GM12878 (cell line): ENCODE results near the gene GMCL1. TPM values are rescaled to one million over a fixed set of nuclear protein-coding genes. Genes with fewer than 3 reads are reported as not detected.

Experiments
- ATAC-seq: fragments of 200-7000 bp; cut with Tn5 transposase; 3 replicates; pipeline ENCODE4 v1.9.1; 2020; ENCODE audit warnings: mild to moderate bottlenecking, moderate library complexity
- BruUV-seq: library from RNA; stranded (reverse); fragments of 400-500 nt; replicated peaks from 2 replicates; lab custom pipeline; 2021; lab: Mats Ljungman, UMichigan
- CTCF ChIA-PET: fragments of 300-600 bp; sonication (Branson Sonifier 250); formaldehyde crosslinking; extraction: SDS; loops from one replicate; lab custom pipeline; 2021; ENCODE audit warnings: inconsistent platforms; lab: Yijun Ruan, JAX
- POLR2A ChIA-PET: fragments of 350-600 bp; formaldehyde crosslinking; extraction: SDS; loops from one replicate; lab custom pipeline; 2021; ENCODE audit warnings: inconsistent platforms; lab: Charles Lee
- RAD21 ChIA-PET: fragments of 300-600 bp; sonication (Branson Sonifier 250); formaldehyde crosslinking; loops from one replicate; lab custom pipeline; 2023; ENCODE audit warnings: antibody characterized with exemption; ENCODE audit not compliant: unreplicated experiment; lab: Charles Lee
- SMC1A ChIA-PET: fragments of 300-600 bp; sonication (Branson Sonifier 250); formaldehyde crosslinking; loops from one replicate; lab custom pipeline; 2023; ENCODE audit not compliant: unreplicated experiment, uncharacterized antibody; lab: Charles Lee
- DNase-seq: peaks from one replicate; pipeline ENCODE4 v3.0.0-alpha.2; 2011; ENCODE audit warnings: low read depth, low spot score
- FAIRE-seq: peaks from 3 replicates; lab custom pipeline; 2011; peaks lifted over from hg19 to GRCh38; lab: Jason Lieb, UNC
- H2AFZ ChIP-seq: 2 replicates; pipeline ENCODE4 v1.6.0; 2011; ENCODE audit warnings: low read depth, low read length, control low read depth; ENCODE audit not compliant: control insufficient read depth
- H3K27ac ChIP-seq: 2 replicates; pipeline ENCODE4 v1.5.1; 2011; ENCODE audit warnings: control low read depth; ENCODE audit not compliant: control insufficient read depth, insufficient read depth
- H3K27me3 ChIP-seq, 2 experiments: replicated peaks in 1 of 2; 2 replicates each; pipeline versions ENCODE4 v1.6.0 to v1.6.1; 2011; ENCODE audit warnings: low read length in 1 of 2; ENCODE audit not compliant: control insufficient read depth in 2 of 2, insufficient read depth in 2 of 2
- H3K36me3 ChIP-seq, 2 experiments: 2 replicates each; pipeline ENCODE4 v1.5.1; 2011; ENCODE audit warnings: low read length in 1 of 2; ENCODE audit not compliant: control insufficient read depth in 2 of 2, insufficient read depth in 2 of 2
- H3K4me1 ChIP-seq: 2 replicates; pipeline ENCODE4 v1.6.1; 2011; ENCODE audit warnings: mild to moderate bottlenecking, low read length, moderate library complexity, mixed read lengths; ENCODE audit not compliant: control insufficient read depth, insufficient read depth
- H3K4me2 ChIP-seq: 2 replicates; pipeline ENCODE4 v1.6.0; 2011; ENCODE audit warnings: control low read depth; ENCODE audit not compliant: control insufficient read depth, insufficient read depth
- H3K4me3 ChIP-seq: fragments of 200-600 bp; sonication (generic); 2 replicates; pipeline ENCODE4 v1.5.1; 2016
- H3K79me2 ChIP-seq: 2 replicates; pipeline ENCODE4 v1.6.0; 2011; ENCODE audit warnings: low read length; ENCODE audit not compliant: control insufficient read depth, insufficient read depth
- H3K9ac ChIP-seq: 2 replicates; pipeline ENCODE4 v1.8.0; 2011; ENCODE audit warnings: low read length, control low read depth, mixed read lengths; ENCODE audit not compliant: control insufficient read depth, insufficient read depth
- H3K9me3 ChIP-seq: replicated peaks from 3 replicates; pipeline ENCODE4 v1.5.1; 2011; ENCODE audit warnings: mild to moderate bottlenecking, low read length; ENCODE audit not compliant: control insufficient read depth, insufficient read depth
- H4K20me1 ChIP-seq: 2 replicates; pipeline ENCODE4 v1.6.0; 2011; ENCODE audit not compliant: control insufficient read depth, insufficient read depth
- BHLHE40 ChIP-seq, 2 experiments: fragments of 450-650 bp in 1 of 2; IDR thresholded peaks; 2 replicates each; pipeline ENCODE4 v1.6.1; 2011 to 2017; ENCODE audit warnings: low read depth in 2 of 2, borderline replicate concordance in 1 of 2, improper control_type of control experiment in 1 of 2, low read length in 1 of 2, mild to moderate bottlenecking in 1 of 2
- EED ChIP-seq: sonication (generic); IDR thresholded peaks from 2 replicates; pipeline ENCODE4 v1.6.1; 2016; ENCODE audit warnings: antibody characterized with exemption, low read depth
- FOXK2 ChIP-seq: fragments of 450-650 bp; IDR thresholded peaks from 2 replicates; pipeline ENCODE4 v1.6.1; 2017; ENCODE audit warnings: mild to moderate bottlenecking, moderate library complexity
- HDGF ChIP-seq: fragments of 450-650 bp; IDR thresholded peaks from 2 replicates; pipeline ENCODE4 v1.6.1; 2016; ENCODE audit warnings: antibody characterized with exemption
- IRF4 ChIP-seq: IDR thresholded peaks from 2 replicates; pipeline ENCODE4 v1.6.1; 2011; ENCODE audit warnings: low read depth, low read length
- MEF2A ChIP-seq: IDR thresholded peaks from 2 replicates; pipeline ENCODE4 v1.6.1; 2011; ENCODE audit warnings: low read depth, mild to moderate bottlenecking, low read length, moderate library complexity; ENCODE audit not compliant: insufficient read depth
- MYB ChIP-seq: fragments of 150-350 bp; IDR thresholded peaks from 2 replicates; pipeline ENCODE4 v1.6.1; 2014; ENCODE audit warnings: mild to moderate bottlenecking, low read depth, low read length, borderline replicate concordance
- POLR2AphosphoS5 ChIP-seq: IDR thresholded peaks from 2 replicates; pipeline ENCODE4 v1.6.1; 2011; ENCODE audit warnings: mild to moderate bottlenecking, low read length, inconsistent platforms
- TCF12 ChIP-seq: IDR thresholded peaks from 2 replicates; pipeline ENCODE4 v1.6.1; 2011; ENCODE audit warnings: low read depth, mild to moderate bottlenecking, low read length
- TCF3 ChIP-seq: IDR thresholded peaks from 2 replicates; pipeline ENCODE4 v1.6.1; 2012; ENCODE audit warnings: low read depth, mild to moderate bottlenecking, low read length, borderline replicate concordance; ENCODE audit not compliant: insufficient read depth
- TCF7 ChIP-seq: IDR thresholded peaks from 2 replicates; pipeline ENCODE4 v1.6.1; 2014; ENCODE audit warnings: antibody characterized with exemption, borderline replicate concordance
- WRNIP1 ChIP-seq: IDR thresholded peaks from 2 replicates; pipeline ENCODE4 v1.6.1; 2011; ENCODE audit warnings: low read depth, low read length, improper control_type of control experiment, borderline replicate concordance
- ZNF217 ChIP-seq: fragments of 450-650 bp; IDR thresholded peaks from 2 replicates; pipeline ENCODE4 v1.6.1; 2017; ENCODE audit warnings: antibody characterized with exemption, mild to moderate bottlenecking
- ZSCAN29 ChIP-seq: fragments of 450-650 bp; IDR thresholded peaks from 2 replicates; pipeline ENCODE4 v1.6.1; 2017; ENCODE audit warnings: mild to moderate bottlenecking, moderate library complexity
- WGBS: methylation state at CpG from one replicate; pipeline ENCODE4 v1.1.6; 2016; ENCODE audit warnings: low lambda C conversion rate; ENCODE audit not compliant: insufficient replicate concordance, insufficient coverage; ENCODE audit errors: missing lambda C conversion rate; 5-methylcytosine and 5-hydroxymethylcytosine counted together
- in situ Hi-C: fragments of 300-500 bp; cut with MboI; formaldehyde crosslinking; loops from 9 replicates; pipeline ENCODE4 v1.14.3; 2018; ENCODE audit warnings: mixed read lengths
- intact Hi-C: fragments of 100-400 bp; cut with micrococcal nuclease; formaldehyde crosslinking; loops from one replicate; pipeline ENCODE4 v1.14.2; 2022; ENCODE audit not compliant: unreplicated experiment
- polyA plus RNA-seq, 11 experiments: library from polyadenylated mRNA; depleted of rRNA in 4 of 11; unstranded in 6 of 11; stranded (reverse) in 5 of 11; fragments of >200 nt; fragmentation: Nextera tagmentation in 4 of 11; fragmentation: Illumina TruSeq in 1 of 11; extraction: Ambion mirVana in 4 of 11; extraction: Trizol in 1 of 11; gene quantifications; 1 replicate in 1 of 11; 2 replicates in 10 of 11; pipeline versions ENCODE4 v1.2.1 to v1.2.3, GENCODE V29; 2011 to 2016; ENCODE audit warnings: inconsistent platforms in 2 of 11, missing spikeins in 2 of 11, low read depth in 1 of 11
- total RNA-seq, 4 experiments: library from RNA; depleted of rRNA in 3 of 4; stranded (reverse); fragments of >200 nt in 3 of 4; fragmentation: Illumina TruSeq in 1 of 4; extraction: Trizol in 1 of 4; gene quantifications; 2 replicates each; pipeline versions ENCODE4 v1.2.1 to v1.2.3, GENCODE V29; 2013 to 2021
- TF ChIP-seq, protein P1 (sequence below): fragments of 450-650 bp; conservative IDR thresholded peaks from 2 replicates; pipeline ENCODE4 v1.6.1; 2017; ENCODE audit warnings: mild to moderate bottlenecking, moderate library complexity
- TF ChIP-seq, protein P2 (sequence below): fragments of 150-350 bp; IDR thresholded peaks from 2 replicates; pipeline ENCODE4 v1.6.1; 2014; ENCODE audit warnings: mild to moderate bottlenecking, low read depth, low read length
- TF ChIP-seq, protein P3 (sequence below): IDR thresholded peaks from 2 replicates; pipeline ENCODE4 v1.6.1; 2012; ENCODE audit warnings: low read length, inconsistent platforms

Gene GMCL1
- total and polyA plus RNA-seq, 10 of the 15 experiments (the other 5 are each of a cell fraction or from before 2014, with no cell fraction given), result 3.7 to 21.4 (median 12.3) TPM

DNA sequence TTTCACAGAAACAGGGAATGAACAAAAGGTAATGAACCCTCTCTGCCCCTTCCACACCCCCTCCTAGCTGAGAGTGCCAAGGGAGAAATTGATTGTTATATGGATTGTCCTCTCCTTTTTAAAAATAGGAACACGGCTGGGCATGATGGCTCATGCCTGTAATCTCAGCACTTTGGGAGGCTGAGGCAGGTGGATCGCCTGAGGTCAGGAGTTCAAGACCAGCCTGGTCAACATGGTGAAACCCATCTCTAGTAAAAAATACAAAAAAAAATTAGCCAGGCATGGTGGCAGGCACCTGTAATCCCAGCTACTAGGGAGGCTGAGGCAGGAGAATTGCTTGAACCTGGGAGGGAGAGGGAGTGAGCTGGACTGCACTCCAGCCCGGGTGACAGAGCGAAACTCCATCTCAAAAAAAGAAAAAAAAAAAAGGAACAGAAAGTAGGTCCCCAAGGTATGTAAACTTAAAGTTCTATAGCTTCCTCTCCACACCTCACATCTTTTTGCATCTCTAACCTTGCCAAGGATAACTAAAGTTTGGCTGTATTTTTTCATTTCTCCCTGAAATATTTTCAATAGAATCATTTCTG lies 26.6 kb upstream of the GMCL1 start (continued):
- TF ChIP-seq IRF4 (peak; percentile 82), EED (0 out of 2 replicates have a peak, but pooled peaks have one; percentile 48)

DNA sequence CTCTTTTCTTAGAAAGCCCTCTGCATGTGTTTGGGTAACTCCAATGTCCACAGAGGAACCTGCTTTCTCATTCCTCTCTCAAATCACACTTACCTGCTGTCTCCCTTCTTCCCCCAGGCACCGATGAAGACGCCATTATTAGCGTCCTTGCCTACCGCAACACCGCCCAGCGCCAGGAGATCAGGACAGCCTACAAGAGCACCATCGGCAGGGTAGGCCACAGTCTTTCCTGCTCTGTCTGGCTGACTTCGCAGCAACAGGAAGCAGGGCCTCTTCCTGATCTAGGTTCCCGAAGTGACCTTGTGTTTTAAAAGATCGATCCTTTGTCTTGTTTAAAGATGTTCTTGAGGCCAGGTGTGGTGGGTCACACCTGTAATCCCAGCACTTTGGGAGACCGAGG lies 25.0 kb upstream of the GMCL1 start:
- no peaks in the 10 kb centered on the region for H3K9me3 ChIP-seq
- ChIA-PET CTCF (interaction anchor here (0.8 to 11.7 kb wide), 6 partner anchors 12 to 79 kb away, joined by 3 to 103 read pairs (median 11); no protein-coding TSS in a partner anchor), RAD21 (interaction anchor here (2.1 to 3.0 kb wide), 2 partner anchors 12 to 79 kb away, joined by 34 to 35 read pairs; no protein-coding TSS in a partner anchor), POLR2A (interaction anchor here (0.7 to 4.9 kb wide), 4 partner anchors 11 to 121 kb away, joined by 5 to 19 read pairs (median 12); partner anchors contain the start of gene ANXA4), SMC1A (interaction anchor here (1.3 to 7.1 kb wide), 7 partner anchors 13 to 79 kb away, joined by 4 to 117 read pairs (median 25); partner anchors contain the start of gene ANXA4)
- peak overlapping the region; percentile 0; the same call in 1 of the 2 replicates for H3K27ac ChIP-seq
- peaks cover 4 to 7% of the 10 kb centered on the region in 2 experiments for H3K36me3 ChIP-seq
- peaks cover 47% of the 10 kb centered on the region for H3K4me1 ChIP-seq
- no peaks in the 10 kb centered on the region for H3K27me3 ChIP-seq
- ATAC-seq (no peak), DNase-seq (no peak), FAIRE-seq (no peak)
- intact Hi-C loops (no loop called here), in situ Hi-C loops (loop anchor here (25.0 kb wide), 1 partner anchor 242 kb away; no protein-coding TSS in a partner anchor)
- 70% methylated on average over 11 of the region's 11 CpGs for WGBS
- H2AFZ ChIP-seq, result no peak overlapping the region
- BruUV-seq, result no TSS peak
- TF ChIP-seq TCF7 (no peak), MYB (no peak), FOXK2 (no peak), TCF12 (no peak), HDGF (no peak), ZNF217 (no peak), TCF3 (no peak), MEF2A (no peak), WRNIP1 (no peak), ZSCAN29 (no peak), BHLHE40 (IDR thresholded peaks at IDR 0.05; ENCODE audit: borderline replicate concordance in 1 of 2, low read depth in 2 of 2, low read length in 1 of 2) (no peak), POLR2AphosphoS5 (no peak)
- TF ChIP-seq, protein P1, sequence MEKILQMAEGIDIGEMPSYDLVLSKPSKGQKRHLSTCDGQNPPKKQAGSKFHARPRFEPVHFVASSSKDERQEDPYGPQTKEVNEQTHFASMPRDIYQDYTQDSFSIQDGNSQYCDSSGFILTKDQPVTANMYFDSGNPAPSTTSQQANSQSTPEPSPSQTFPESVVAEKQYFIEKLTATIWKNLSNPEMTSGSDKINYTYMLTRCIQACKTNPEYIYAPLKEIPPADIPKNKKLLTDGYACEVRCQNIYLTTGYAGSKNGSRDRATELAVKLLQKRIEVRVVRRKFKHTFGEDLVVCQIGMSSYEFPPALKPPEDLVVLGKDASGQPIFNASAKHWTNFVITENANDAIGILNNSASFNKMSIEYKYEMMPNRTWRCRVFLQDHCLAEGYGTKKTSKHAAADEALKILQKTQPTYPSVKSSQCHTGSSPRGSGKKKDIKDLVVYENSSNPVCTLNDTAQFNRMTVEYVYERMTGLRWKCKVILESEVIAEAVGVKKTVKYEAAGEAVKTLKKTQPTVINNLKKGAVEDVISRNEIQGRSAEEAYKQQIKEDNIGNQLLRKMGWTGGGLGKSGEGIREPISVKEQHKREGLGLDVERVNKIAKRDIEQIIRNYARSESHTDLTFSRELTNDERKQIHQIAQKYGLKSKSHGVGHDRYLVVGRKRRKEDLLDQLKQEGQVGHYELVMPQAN, result no peak
- TF ChIP-seq, protein P2, sequence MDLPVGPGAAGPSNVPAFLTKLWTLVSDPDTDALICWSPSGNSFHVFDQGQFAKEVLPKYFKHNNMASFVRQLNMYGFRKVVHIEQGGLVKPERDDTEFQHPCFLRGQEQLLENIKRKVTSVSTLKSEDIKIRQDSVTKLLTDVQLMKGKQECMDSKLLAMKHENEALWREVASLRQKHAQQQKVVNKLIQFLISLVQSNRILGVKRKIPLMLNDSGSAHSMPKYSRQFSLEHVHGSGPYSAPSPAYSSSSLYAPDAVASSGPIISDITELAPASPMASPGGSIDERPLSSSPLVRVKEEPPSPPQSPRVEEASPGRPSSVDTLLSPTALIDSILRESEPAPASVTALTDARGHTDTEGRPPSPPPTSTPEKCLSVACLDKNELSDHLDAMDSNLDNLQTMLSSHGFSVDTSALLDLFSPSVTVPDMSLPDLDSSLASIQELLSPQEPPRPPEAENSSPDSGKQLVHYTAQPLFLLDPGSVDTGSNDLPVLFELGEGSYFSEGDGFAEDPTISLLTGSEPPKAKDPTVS, result no peak
- TF ChIP-seq, protein P3, sequence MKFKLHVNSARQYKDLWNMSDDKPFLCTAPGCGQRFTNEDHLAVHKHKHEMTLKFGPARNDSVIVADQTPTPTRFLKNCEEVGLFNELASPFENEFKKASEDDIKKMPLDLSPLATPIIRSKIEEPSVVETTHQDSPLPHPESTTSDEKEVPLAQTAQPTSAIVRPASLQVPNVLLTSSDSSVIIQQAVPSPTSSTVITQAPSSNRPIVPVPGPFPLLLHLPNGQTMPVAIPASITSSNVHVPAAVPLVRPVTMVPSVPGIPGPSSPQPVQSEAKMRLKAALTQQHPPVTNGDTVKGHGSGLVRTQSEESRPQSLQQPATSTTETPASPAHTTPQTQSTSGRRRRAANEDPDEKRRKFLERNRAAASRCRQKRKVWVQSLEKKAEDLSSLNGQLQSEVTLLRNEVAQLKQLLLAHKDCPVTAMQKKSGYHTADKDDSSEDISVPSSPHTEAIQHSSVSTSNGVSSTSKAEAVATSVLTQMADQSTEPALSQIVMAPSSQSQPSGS, result no peak
- H3K9ac ChIP-seq, result no peak overlapping the region
- no peaks in the 10 kb centered on the region for H4K20me1 ChIP-seq
- peaks cover 4% of the 10 kb centered on the region for H3K79me2 ChIP-seq
- no peak overlapping the region for H3K4me3 ChIP-seq
- H3K4me2 ChIP-seq, result no peak overlapping the region
